MM.1S (cell line): Measurements from ENCODE around the gene DKKL1.
A peak's percentile ranks its signal among the peaks of the same experiment; 100 is the strongest.
"Not testable (repeated sequence)": the region's sequence is repeated elsewhere in the genome, so short reads cannot be mapped to it uniquely, and the experiment has no call there.

ENCODE experiments used
- DNase-seq: peaks from one replicate; pipeline ENCODE4 v3.0.0-alpha.2; 2015
- H2AFZ ChIP-seq: fragments of 300-600 bp; sonication (generic); 2 replicates; pipeline ENCODE4 v1.6.0; 2016; ENCODE audit warnings: antibody characterized with exemption, low read length
- H3F3A ChIP-seq: fragments of 300-600 bp; sonication (generic); 2 replicates; pipeline ENCODE4 v1.6.1; 2016; ENCODE audit warnings: mild to moderate bottlenecking, antibody characterized with exemption, low read length, moderate library complexity, mixed read lengths; ENCODE audit not compliant: insufficient read depth
- H3K27ac ChIP-seq: fragments of 300-600 bp; sonication (generic); 2 replicates; pipeline ENCODE4 v1.5.1; 2016; ENCODE audit warnings: mild to moderate bottlenecking, low read length
- H3K27me3 ChIP-seq: fragments of 300-600 bp; sonication (generic); replicated peaks from 2 replicates; pipeline ENCODE4 v1.6.0; 2016; ENCODE audit warnings: low read length; ENCODE audit not compliant: insufficient read depth
- H3K36me3 ChIP-seq: fragments of 300-600 bp; sonication (generic); replicated peaks from 2 replicates; pipeline ENCODE4 v1.6.1; 2016; ENCODE audit warnings: mild to moderate bottlenecking, low read length, mixed read lengths; ENCODE audit not compliant: insufficient read depth
- H3K4me1 ChIP-seq: fragments of 300-600 bp; sonication (generic); 2 replicates; pipeline ENCODE4 v1.6.1; 2016; ENCODE audit warnings: low read length, mixed read lengths
- H3K4me2 ChIP-seq: fragments of 300-600 bp; sonication (generic); 2 replicates; pipeline ENCODE4 v1.6.0; 2016; ENCODE audit warnings: low read depth, low read length
- H3K4me3 ChIP-seq: fragments of 300-600 bp; sonication (generic); 2 replicates; pipeline ENCODE4 v1.5.1; 2016; ENCODE audit warnings: low read length, mixed read lengths
- H3K79me2 ChIP-seq: fragments of 300-600 bp; sonication (generic); 2 replicates; pipeline ENCODE4 v1.6.1; 2016; ENCODE audit warnings: mixed run types, low read length, mixed read lengths
- H3K9ac ChIP-seq: fragments of 300-600 bp; sonication (generic); 2 replicates; pipeline ENCODE4 v1.6.1; 2016; ENCODE audit warnings: low read length, mixed read lengths
- H3K9me2 ChIP-seq: fragments of 300-600 bp; sonication (generic); replicated peaks from 2 replicates; pipeline ENCODE4 v1.6.1; 2016; ENCODE audit warnings: mild to moderate bottlenecking, low read length, mixed read lengths; ENCODE audit not compliant: insufficient read depth
- H3K9me3 ChIP-seq: fragments of 300-600 bp; sonication (generic); replicated peaks from 2 replicates; pipeline ENCODE4 v1.6.1; 2016; ENCODE audit warnings: mild to moderate bottlenecking, low read length, mixed read lengths; ENCODE audit not compliant: insufficient read depth
- H4K20me1 ChIP-seq: fragments of 300-600 bp; sonication (generic); 2 replicates; pipeline ENCODE4 v1.6.1; 2016; ENCODE audit warnings: mild to moderate bottlenecking, low read length, moderate library complexity, mixed read lengths; ENCODE audit not compliant: insufficient read depth
- EZH2 ChIP-seq: fragments of 300-600 bp; sonication (generic); optimal IDR thresholded peaks from 2 replicates; pipeline ENCODE3; 2017; ENCODE audit warnings: low read depth, mild to moderate bottlenecking, antibody characterized with exemption, low read length, mixed read lengths
- EZH2phosphoT487 ChIP-seq: fragments of 300-600 bp; sonication (generic); IDR thresholded peaks from 2 replicates; pipeline ENCODE4 v1.6.1; 2018; ENCODE audit warnings: antibody characterized with exemption, low read length
- TF ChIP-seq, protein P1 (sequence below): fragments of 300-600 bp; sonication (generic); IDR thresholded peaks from 2 replicates; pipeline ENCODE4 v1.5.1; 2016; ENCODE audit warnings: antibody characterized with exemption, low read length, mixed read lengths

DKKL1 gene

DNA sequence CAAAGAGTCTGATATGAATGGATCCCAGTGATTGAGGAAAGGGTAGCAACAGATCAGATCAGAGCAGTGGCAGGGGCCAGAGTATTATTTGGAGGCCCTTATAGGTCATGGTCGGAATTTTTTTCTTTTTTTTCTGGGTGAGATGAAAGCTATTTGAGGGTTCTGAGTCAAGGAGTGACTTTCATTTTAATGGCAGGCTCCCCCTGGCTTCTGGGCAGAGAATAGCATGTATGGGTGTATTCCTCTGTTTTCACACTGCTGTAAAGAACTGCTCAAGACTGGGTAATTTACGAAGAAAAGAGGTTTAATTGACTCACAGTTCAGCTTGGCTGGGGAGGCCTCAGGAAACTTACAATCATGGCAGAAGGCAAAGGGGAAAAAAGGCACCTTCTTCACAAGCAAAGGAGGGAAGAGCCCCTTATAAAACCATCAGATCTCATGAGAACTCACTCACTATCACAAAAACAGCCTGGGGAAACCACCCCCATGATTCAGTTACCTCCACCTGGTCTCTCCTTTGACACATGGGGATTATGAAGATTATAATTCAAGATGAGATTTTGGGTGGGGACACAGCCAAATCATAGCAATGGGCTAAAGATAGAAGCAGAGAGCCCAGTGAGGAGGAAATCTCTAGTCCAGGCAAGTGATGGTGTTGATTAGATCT is 35.7 kb upstream of the DKKL1 start:
- Histone ChIP-seq H3K9me2 (no peaks in the 10 kb centered on the region), H3K79me2 (no peaks in the 10 kb centered on the region), H3K4me3 (no peak overlapping the region), H4K20me1 (no peaks in the 10 kb centered on the region), H2AFZ (peak overlapping the region; percentile 37; the same call in 1 of the 2 replicates), H3K9me3 (no peaks in the 10 kb centered on the region), H3K27ac (no peak overlapping the region), H3K36me3 (no peaks in the 10 kb centered on the region), H3F3A (0 out of 2 replicates have a peak, but pooled peaks cover 3% of the 10 kb centered on the region), H3K4me2 (peak overlapping the region; percentile 25; the same call in 1 of the 2 replicates), H3K9ac (no peak overlapping the region), H3K27me3 (peaks cover 17% of the 10 kb centered on the region), H3K4me1 (peaks cover 5% of the 10 kb centered on the region; the same call in 1 of the 2 replicates)
- TF ChIP-seq EZH2 (no peak), EZH2phosphoT487 (no peak)
- TF ChIP-seq, protein P1, sequence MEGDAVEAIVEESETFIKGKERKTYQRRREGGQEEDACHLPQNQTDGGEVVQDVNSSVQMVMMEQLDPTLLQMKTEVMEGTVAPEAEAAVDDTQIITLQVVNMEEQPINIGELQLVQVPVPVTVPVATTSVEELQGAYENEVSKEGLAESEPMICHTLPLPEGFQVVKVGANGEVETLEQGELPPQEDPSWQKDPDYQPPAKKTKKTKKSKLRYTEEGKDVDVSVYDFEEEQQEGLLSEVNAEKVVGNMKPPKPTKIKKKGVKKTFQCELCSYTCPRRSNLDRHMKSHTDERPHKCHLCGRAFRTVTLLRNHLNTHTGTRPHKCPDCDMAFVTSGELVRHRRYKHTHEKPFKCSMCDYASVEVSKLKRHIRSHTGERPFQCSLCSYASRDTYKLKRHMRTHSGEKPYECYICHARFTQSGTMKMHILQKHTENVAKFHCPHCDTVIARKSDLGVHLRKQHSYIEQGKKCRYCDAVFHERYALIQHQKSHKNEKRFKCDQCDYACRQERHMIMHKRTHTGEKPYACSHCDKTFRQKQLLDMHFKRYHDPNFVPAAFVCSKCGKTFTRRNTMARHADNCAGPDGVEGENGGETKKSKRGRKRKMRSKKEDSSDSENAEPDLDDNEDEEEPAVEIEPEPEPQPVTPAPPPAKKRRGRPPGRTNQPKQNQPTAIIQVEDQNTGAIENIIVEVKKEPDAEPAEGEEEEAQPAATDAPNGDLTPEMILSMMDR, result peak; percentile 64
- peak; percentile 58 for DNase-seq

DNA sequence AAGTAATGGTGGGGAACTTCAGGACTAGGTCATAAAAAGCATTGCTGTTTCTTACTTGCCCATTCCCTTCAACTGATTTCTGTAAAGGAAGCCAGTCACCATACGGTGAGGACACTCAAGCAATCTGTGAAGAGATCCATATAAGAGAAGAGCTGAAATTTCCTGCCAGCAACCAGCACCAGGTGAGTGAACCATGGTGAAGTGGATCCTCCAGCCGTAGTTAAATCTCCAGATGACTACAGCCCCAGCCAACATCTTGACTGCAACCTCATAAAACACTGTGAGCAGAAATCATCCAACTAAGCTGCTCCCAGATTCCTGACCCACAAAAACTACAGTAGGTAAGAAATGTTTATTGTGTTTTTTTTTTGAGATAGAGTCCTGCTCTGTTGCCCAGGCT is 34.9 kb upstream of the DKKL1 start:
- Histone ChIP-seq H3K4me3 (no peak overlapping the region), H3K4me1 (peaks cover 11% of the 10 kb centered on the region), H3K4me2 (no peak overlapping the region), H2AFZ (no peak overlapping the region), H3K79me2 (no peaks in the 10 kb centered on the region), H3K9me3 (no peaks in the 10 kb centered on the region), H3K9ac (no peak overlapping the region), H4K20me1 (no peaks in the 10 kb centered on the region), H3K36me3 (no peaks in the 10 kb centered on the region), H3K27me3 (peaks cover 9% of the 10 kb centered on the region), H3F3A (0 out of 2 replicates have a peak, but pooled peaks cover 3% of the 10 kb centered on the region), H3K9me2 (no peaks in the 10 kb centered on the region), H3K27ac (no peak overlapping the region)
- no peak for TF ChIP-seq EZH2phosphoT487
- no peak for TF ChIP-seq EZH2
- TF ChIP-seq, protein P1, result no peak
- DNase-seq, result no peak

DNA sequence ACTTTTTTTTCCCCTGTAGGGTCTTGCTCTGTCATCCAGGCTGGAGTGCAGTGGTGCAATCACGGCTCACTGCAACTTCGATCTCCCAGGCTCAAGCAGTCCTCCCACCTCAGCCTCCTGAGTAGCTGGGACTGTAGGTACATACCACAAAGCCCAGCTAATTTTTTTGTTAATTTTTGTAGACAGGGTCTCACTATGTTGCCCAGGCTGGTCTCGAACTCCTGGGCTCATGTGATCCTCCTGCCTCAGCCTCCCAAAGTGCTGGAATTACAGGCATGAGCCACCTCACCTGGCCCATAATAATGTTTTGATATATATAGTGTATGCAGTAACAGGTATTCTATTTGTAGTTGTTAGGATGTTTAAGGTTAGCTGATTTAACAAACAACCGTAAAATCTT is 32.5 kb upstream of the DKKL1 start:
- not testable (repeated sequence) for H3F3A ChIP-seq, H3K27ac ChIP-seq, H3K79me2 ChIP-seq, H4K20me1 ChIP-seq, H3K9me2 ChIP-seq, H3K9ac ChIP-seq, H3K4me2 ChIP-seq, DNase-seq, H3K36me3 ChIP-seq, H3K27me3 ChIP-seq, H3K4me3 ChIP-seq, H3K9me3 ChIP-seq
- Histone ChIP-seq H2AFZ (peak overlapping the region; percentile 54), H3K4me1 (peaks cover 22% of the 10 kb centered on the region)

DNA sequence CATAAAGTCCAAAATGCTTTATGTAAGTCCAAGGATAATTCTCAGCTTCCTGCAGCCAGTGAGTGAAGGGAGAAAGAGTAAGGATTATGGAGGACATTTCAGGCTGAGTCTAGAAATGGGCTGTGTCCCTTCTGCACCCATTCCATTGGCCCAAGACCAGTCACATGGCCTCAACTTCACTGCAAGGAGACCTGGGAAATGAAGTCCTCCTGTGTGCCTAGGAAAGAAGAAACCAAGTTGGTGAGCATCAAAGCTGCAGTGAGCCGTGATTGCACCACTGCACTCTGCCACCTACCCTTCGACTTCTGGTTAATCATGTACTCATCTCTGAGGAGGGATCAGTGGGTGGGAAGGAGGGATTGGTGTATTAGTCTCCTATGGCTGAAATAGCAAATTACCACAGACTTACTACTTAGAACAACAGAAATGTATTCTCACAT is 32.0 kb upstream of the DKKL1 start:
- no peak overlapping the region for H3K27ac ChIP-seq
- peak overlapping the region; percentile 54 for H2AFZ ChIP-seq
- TF ChIP-seq EZH2 (no peak), EZH2phosphoT487 (no peak)
- TF ChIP-seq, protein P1, result no peak
- H3K4me1 ChIP-seq, result peaks cover 22% of the 10 kb centered on the region
- no peaks in the 10 kb centered on the region for H3K79me2 ChIP-seq
- no peaks in the 10 kb centered on the region for H3K9me3 ChIP-seq
- no peaks in the 10 kb centered on the region for H3F3A ChIP-seq
- peak; percentile 54 for DNase-seq
- H3K4me3 ChIP-seq, result no peak overlapping the region
- no peaks in the 10 kb centered on the region for H4K20me1 ChIP-seq
- H3K9ac ChIP-seq, result no peak overlapping the region
- no peak overlapping the region; the same call in 1 of the 2 replicates for H3K4me2 ChIP-seq
- no peaks in the 10 kb centered on the region for H3K36me3 ChIP-seq
- H3K27me3 ChIP-seq, result no peaks in the 10 kb centered on the region
- H3K9me2 ChIP-seq, result no peaks in the 10 kb centered on the region

DNA sequence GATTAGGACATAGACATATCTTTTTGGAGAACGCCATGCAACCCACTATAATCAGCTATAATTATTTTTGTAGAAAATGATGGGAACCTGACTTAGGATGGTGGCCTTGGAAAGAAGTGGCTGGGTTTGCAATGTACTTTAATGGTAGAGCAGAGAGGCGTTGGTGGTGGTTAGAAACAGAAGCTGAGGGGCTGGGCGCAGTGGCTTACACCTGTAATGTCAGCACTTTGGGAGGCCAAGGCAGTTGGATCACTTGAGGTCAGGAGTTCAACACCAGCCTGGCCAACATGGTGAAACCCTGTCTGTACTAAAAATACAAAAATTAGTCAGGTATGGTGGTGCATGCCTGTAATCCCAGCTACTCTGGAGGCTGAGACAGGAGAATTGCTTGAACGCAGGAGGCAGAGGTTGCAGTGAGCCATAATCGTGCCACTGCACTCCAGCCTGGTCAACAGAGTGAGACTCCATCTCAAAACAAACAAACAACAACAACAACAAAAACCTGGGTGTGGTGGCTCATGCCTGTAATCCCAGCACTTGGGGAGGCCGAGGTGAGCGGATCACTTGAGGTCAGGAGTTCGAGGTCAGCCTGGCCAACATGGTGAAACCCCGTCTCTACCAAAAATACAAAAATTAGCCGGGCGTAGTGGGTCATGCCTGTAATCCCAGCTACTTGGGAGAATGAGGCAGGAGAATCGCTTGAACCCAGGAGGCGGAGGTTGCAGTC is 30.8 kb upstream of the DKKL1 start:
- not testable (repeated sequence) for H3K27ac ChIP-seq, H3K79me2 ChIP-seq, H2AFZ ChIP-seq, DNase-seq, H3K36me3 ChIP-seq, H3K4me3 ChIP-seq, H3K9ac ChIP-seq, H4K20me1 ChIP-seq, H3F3A ChIP-seq, H3K9me2 ChIP-seq, H3K27me3 ChIP-seq, H3K9me3 ChIP-seq
- H3K4me2 ChIP-seq, result peak overlapping the region; percentile 55; the same call in 1 of the 2 replicates
- peaks cover 17% of the 10 kb centered on the region for H3K4me1 ChIP-seq
